Heart right ventricle (tissue), 16 donors: ENCODE measurements around the gene MYO18B. TPM values are rescaled to one million over a fixed set of nuclear protein-coding genes. Genes with fewer than 3 reads are reported as not detected.

Source experiments
- ATAC-seq, 8 donors: fragments of 200-7000 bp; cut with Tn5 transposase; one replicate each; pipeline ENCODE4 v1.9.1; 2020; ENCODE audit warnings: mild to moderate bottlenecking in 8 of 8, moderate library complexity in 8 of 8, moderate number of reproducible peaks in 1 of 8
- DNase-seq, 2 donors: peaks; one replicate each; pipeline ENCODE4 v3.0.0-alpha.2; 2020
- H3K27ac ChIP-seq, 10 donors: fragments of 200-600 bp; sonication (generic) in 2 of 10; one replicate each; pipeline versions ENCODE4 v1.5.0 to v1.8.0; 2020 to 2022; ENCODE audit warnings: mild to moderate bottlenecking in 3 of 10
- H3K27me3 ChIP-seq, 7 donors: fragments of 200-600 bp; one replicate each; pipeline ENCODE4 v1.8.0; 2021 to 2022; ENCODE audit warnings: mild to moderate bottlenecking in 2 of 7
- H3K36me3 ChIP-seq, 9 donors: fragments of 200-600 bp; sonication (generic) in 1 of 9; one replicate each; pipeline versions ENCODE4 v1.5.0 to v1.8.0; 2020 to 2022; ENCODE audit warnings: mild to moderate bottlenecking in 2 of 9
- H3K4me1 ChIP-seq, 9 donors: fragments of 200-600 bp; sonication (generic) in 1 of 9; one replicate each; pipeline versions ENCODE4 v1.5.0 to v1.8.0; 2020 to 2022; ENCODE audit warnings: mild to moderate bottlenecking in 4 of 9
- H3K4me3 ChIP-seq, 10 donors: fragments of 200-600 bp; sonication (generic) in 2 of 10; one replicate each; pipeline versions ENCODE4 v1.5.0 to v1.8.0; 2020 to 2022; ENCODE audit warnings: mild to moderate bottlenecking in 7 of 10, moderate library complexity in 2 of 10
- H3K9me3 ChIP-seq, 11 donors: fragments of 200-600 bp in 10 of 11; sonication (generic) in 2 of 11; one replicate each; pipeline versions ENCODE4 v1.5.0 to v1.8.0; 2013 to 2022; ENCODE audit warnings: mild to moderate bottlenecking in 2 of 11, control low read depth in 1 of 11, moderate library complexity in 1 of 11
- WGBS, 2 donors: extraction: QIAGEN DNeasy Blood & Tissue Kit; methylation state at CpG; one replicate each; pipeline ENCODE4 v1.1.7; 2013; ENCODE audit warnings: inconsistent platforms in 1 of 2; 5-methylcytosine and 5-hydroxymethylcytosine counted together
- intact Hi-C, 10 donors: fragments of 100-400 bp; cut with DNase I; formaldehyde crosslinking; loops; one replicate each; pipeline versions ENCODE4 v1.11.1 to v1.14.2; 2022
- polyA plus RNA-seq, 2 donors: library from polyadenylated mRNA; stranded (reverse); fragments of 200-250 nt; gene quantifications; one replicate each; pipeline ENCODE4 v1.2.3, GENCODE V29; 2013
- total RNA-seq, 10 donors: library from RNA; stranded (reverse); fragmentation: NEBNext Ultra II Directional in 3 of 10; extraction: Animal tissue kit (Norgen Biotek cat#: 25700) in 3 of 10; gene quantifications; one replicate each; pipeline versions ENCODE4 v1.2.1 to v1.2.4, GENCODE V29; 2021 to 2023
- TF ChIP-seq, protein P1 (sequence below), 9 donors: fragments of 200-600 bp; sonication (generic) in 2 of 9; IDR thresholded peaks; one replicate each; pipeline versions ENCODE4 v1.5.0 to v1.8.0; 2021 to 2022; ENCODE audit warnings: antibody characterized with exemption in 9 of 9, mild to moderate bottlenecking in 5 of 9, moderate library complexity in 1 of 9
- donor health status: Arrhythmogenic right ventricular cardiomyopathy.
- donor health status: ischemic (EF 13 %, LVEDD 7.1; RV severe dilation, severe dysfunction).
- donor health status: healthy with polysubstance abuse.
- donor health status: DM: no; HTN: yes; CAD: no.
- donor health status: DM: no; HTN: no; CAD: no.
- donor health status: ischemic (EF 25% LVEDD 6.9; RV normal size, moderate dysfunction).
- donor health status: ischemic (EF 25% LVEDD 5.7; RV mildly dilated, moderate dysfunction).
- donor health status: healthy.
- donor health status: DM: yes; HTN: yes; CAD: no.
- donor health status: Ischemic cardiomyopathy.
- donor health status: ischemic (EF 35%, LVEDD 5.7; RV mildly dilated, moderate dysfunction).
- donor health status: nonischemic (EF 11% LVEDD 7.7; RV severe dilation, severe dysfunction).
- donor health status: DM: yes; HTN: yes; CAD: no.
- donor health status: PGD.
- donor health status: ischemic (EF 29% LVEDD 5.4; RV normal size, mild dysfunction).
- donor health status: nonischemic (EF 23%, LVEDD 6.1; RV moderate dilation, normal function).

The MYO18B gene
- total and polyA plus RNA-seq, 12 donors = 111 to 407 (median 210) TPM

DNA sequence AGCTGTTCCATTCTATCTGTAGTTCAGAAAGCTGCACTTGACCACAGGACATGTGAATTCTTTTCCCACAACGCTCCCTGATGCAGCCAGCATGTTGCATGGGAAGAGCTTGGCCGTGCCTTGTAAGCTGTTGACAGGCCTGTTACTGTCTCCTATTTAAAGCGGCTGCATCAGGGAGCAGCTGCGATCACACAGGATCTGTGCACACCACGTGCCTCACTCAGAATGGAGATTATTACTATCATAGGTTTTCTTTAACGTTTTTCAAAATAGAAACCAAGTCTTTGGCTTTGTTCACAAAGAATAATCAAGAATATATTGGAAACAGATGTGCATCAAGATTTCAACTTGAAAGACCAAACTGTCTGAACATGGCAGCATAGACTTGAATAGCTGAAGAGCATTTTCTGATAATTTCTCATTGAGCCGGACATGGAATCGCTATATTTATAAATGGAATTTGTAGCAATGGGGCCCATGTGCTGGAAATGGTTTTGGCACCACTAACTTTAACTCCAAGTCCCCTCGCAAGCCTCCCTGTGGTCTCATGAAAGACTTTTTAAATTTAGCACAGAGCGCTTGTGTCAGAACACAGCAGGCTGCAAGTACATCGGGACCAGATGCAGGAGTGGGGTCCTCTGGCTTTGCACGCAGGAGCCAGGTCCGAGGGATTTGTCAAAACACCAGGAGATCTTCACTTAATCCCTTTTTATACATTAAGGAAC lies 40.8 kb upstream of the MYO18B start:
- peak; percentile 30 to 76 for DNase-seq
- Histone ChIP-seq H3K4me1 (peaks cover 0 to 37% (median 16%) of the 10 kb centered on the region in 9 donors), H3K4me3 (peak overlapping the region in 2 of 10 donors; percentile 8 to 9), H3K9me3 (no peaks in the 10 kb centered on the region), H3K27ac (peak overlapping the region in 6 of 10 donors; percentile 8 to 53 (median 37)), H3K27me3 (no peaks in the 10 kb centered on the region), H3K36me3 (peaks cover 0 to 29% (median 0%) of the 10 kb centered on the region in 9 donors)
- peak; percentile 88 to 97 (median 92) for ATAC-seq
- WGBS, 2 donors = 24 to 32% methylated on average over 13 of the region's 13 CpGs
- intact Hi-C loops = loop anchor here in 7 of 10 donors (1.0 to 10.0 kb wide), 7 partner anchors 74 to 239 kb away; no protein-coding TSS in a partner anchor
- TF ChIP-seq, protein P1, sequence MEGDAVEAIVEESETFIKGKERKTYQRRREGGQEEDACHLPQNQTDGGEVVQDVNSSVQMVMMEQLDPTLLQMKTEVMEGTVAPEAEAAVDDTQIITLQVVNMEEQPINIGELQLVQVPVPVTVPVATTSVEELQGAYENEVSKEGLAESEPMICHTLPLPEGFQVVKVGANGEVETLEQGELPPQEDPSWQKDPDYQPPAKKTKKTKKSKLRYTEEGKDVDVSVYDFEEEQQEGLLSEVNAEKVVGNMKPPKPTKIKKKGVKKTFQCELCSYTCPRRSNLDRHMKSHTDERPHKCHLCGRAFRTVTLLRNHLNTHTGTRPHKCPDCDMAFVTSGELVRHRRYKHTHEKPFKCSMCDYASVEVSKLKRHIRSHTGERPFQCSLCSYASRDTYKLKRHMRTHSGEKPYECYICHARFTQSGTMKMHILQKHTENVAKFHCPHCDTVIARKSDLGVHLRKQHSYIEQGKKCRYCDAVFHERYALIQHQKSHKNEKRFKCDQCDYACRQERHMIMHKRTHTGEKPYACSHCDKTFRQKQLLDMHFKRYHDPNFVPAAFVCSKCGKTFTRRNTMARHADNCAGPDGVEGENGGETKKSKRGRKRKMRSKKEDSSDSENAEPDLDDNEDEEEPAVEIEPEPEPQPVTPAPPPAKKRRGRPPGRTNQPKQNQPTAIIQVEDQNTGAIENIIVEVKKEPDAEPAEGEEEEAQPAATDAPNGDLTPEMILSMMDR (IDR thresholded peaks at IDR 0.05) = no peak

DNA sequence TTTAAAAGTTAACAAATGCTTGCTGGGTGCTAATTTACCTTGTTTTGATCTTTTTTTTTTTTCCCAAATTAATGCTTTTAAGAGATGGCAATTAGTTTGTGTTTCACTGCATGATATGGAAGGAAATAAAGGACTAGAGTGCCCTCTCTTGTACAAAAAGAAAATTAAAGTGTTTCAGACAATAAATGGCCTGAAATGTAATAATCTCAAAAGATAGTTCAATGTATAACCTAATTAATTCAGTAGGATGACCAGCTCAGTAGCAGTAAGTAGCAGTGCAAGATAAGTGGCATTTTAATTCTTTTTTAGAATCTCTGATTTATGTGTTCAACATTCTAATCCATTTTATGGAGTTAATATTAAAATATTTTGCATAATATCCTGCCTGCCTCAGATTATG lies 39.9 kb upstream of the MYO18B start:
- DNase-seq = no peak
- intact Hi-C loops = loop anchor here in 9 of 10 donors (2.0 to 10.0 kb wide), 7 partner anchors 73 to 241 kb away; no protein-coding TSS in a partner anchor
- no peak overlapping the region for H3K4me3 ChIP-seq
- H3K9me3 ChIP-seq = no peaks in the 10 kb centered on the region
- ATAC-seq = peak in 5 of 8 donors; percentile 46 to 76 (median 53)
- peaks cover 0 to 31% (median 16%) of the 10 kb centered on the region in 9 donors for H3K4me1 ChIP-seq
- peak overlapping the region in 2 of 10 donors; percentile 37 to 51 for H3K27ac ChIP-seq
- H3K36me3 ChIP-seq = peaks cover 0 to 23% (median 0%) of the 10 kb centered on the region in 9 donors
- H3K27me3 ChIP-seq = no peaks in the 10 kb centered on the region
- TF ChIP-seq, protein P1 (IDR thresholded peaks at IDR 0.05) = peak in 8 of 9 donors; percentile 23 to 70 (median 52)

DNA sequence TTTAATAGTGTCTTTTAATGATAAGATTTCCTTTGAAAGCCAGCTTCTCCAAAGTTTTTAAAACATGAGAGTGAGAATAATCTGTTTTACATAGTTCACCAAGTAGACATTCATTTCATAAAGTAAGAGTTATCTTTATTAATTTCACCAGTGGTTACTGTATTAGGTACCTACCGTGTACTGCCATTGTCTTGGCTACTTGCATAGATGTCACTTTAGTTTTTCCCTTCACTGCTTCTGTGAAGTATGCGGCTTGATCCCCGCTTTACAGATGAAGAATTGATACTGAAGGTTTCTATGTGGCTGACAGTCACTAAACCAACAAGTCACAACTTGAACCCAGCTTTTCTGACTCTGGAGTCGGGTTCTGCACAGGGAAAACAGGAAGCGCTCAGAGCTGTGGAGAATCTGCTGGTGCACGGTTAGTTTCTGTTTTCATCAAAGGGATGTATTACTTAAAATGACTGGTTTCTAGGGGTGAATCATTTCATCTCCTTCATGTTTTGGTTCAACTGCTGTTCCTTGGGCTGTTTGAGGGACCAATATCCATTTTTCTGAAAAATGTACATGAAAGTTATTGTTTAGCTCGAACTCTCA lies 39.3 kb upstream of the MYO18B start:
- DNase-seq (no peak), ATAC-seq (no peak)
- peaks cover 0 to 19% (median 0%) of the 10 kb centered on the region in 9 donors for H3K36me3 ChIP-seq
- intact Hi-C loops = loop anchor here in 9 of 10 donors (2.0 to 10.0 kb wide), 7 partner anchors 72 to 242 kb away; no protein-coding TSS in a partner anchor
- 85 to 90% methylated on average over 7 of the region's 7 CpGs for WGBS, 2 donors
- H3K4me3 ChIP-seq = no peak overlapping the region
- TF ChIP-seq, protein P1 (IDR thresholded peaks at IDR 0.05) = no peak
- H3K27ac ChIP-seq = no peak overlapping the region
- H3K4me1 ChIP-seq = peaks cover 0 to 31% (median 16%) of the 10 kb centered on the region in 9 donors
- H3K9me3 ChIP-seq = no peaks in the 10 kb centered on the region
- H3K27me3 ChIP-seq = no peaks in the 10 kb centered on the region

DNA sequence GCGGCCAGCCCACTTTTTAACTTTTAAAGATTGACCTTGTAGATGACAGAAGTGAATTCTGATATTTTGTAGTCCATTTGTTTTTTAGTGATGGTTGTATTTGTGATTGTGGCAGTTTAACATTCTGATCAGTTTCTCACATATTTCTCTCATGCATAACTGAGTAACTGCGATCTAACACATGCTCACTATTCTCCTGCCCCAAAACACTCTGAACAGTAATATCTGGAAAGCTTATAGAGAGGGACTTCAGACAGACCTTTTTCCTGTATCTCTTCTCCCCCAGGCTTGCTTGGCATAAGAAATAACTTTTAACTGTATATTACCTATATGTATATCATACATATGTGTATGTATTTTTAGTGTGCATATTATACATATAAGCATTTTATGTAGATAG lies 37.3 kb upstream of the MYO18B start:
- intact Hi-C loops = loop anchor here in 7 of 10 donors (5.0 to 10.0 kb wide), 6 partner anchors 68 to 242 kb away; no protein-coding TSS in a partner anchor
- ATAC-seq (no peak), DNase-seq (no peak)
- H3K9me3 ChIP-seq = no peaks in the 10 kb centered on the region
- TF ChIP-seq, protein P1 (IDR thresholded peaks at IDR 0.05) = no peak
- peaks cover 0 to 27% (median 0%) of the 10 kb centered on the region in 9 donors for H3K36me3 ChIP-seq
- H3K27me3 ChIP-seq = no peaks in the 10 kb centered on the region
- no peak overlapping the region for H3K4me3 ChIP-seq
- peaks cover 0 to 31% (median 16%) of the 10 kb centered on the region in 9 donors for H3K4me1 ChIP-seq
- WGBS, 2 donors = 95 to 100% methylated on average over 2 of the region's 2 CpGs
- H3K27ac ChIP-seq = no peak overlapping the region
